GM23248 (cell line): Measurements from ENCODE around the gene TTC4.

Source experiments
- EZH2 ChIP-seq: fragments of 200-600 bp; sonication (generic); IDR thresholded peaks from 2 replicates; pipeline ENCODE4 v1.6.1; 2018; ENCODE audit warnings: antibody characterized with exemption, mild to moderate bottlenecking; ENCODE audit not compliant: insufficient read depth, poor library complexity, severe bottlenecking
- EZH2phosphoT487 ChIP-seq: fragments of 200-600 bp; sonication (generic); IDR thresholded peaks from 2 replicates; pipeline ENCODE4 v1.6.1; 2018; ENCODE audit warnings: antibody characterized with exemption, moderate library complexity, mild to moderate bottlenecking, low read depth; ENCODE audit not compliant: insufficient read depth

GRCh38 chr1:54743416-54744226, 28.0 kb downstream of the TTC4 start:
- TF ChIP-seq EZH2 (no peak), EZH2phosphoT487 (no peak)
